IMR-90 (cell line): ENCODE results near the gene ABHD5. TPM values are rescaled to one million over a fixed set of nuclear protein-coding genes. Genes with fewer than 3 reads are reported as not detected.

Experiments
- ATAC-seq: fragments of 200-7000 bp; cut with Tn5 transposase; 2 replicates; pipeline ENCODE4 v1.9.1; 2020; ENCODE audit warnings: low read depth, mild to moderate bottlenecking, moderate library complexity
- BruUV-seq: library from RNA; stranded (reverse); fragments of 400-500 nt; replicated peaks from 2 replicates; lab custom pipeline; 2021; lab: Mats Ljungman, UMichigan
- CTCF ChIA-PET: fragments of 300-600 bp; formaldehyde crosslinking; extraction: SDS; loops from one replicate; lab custom pipeline; 2021; ENCODE audit warnings: antibody characterized with exemption; lab: Yijun Ruan, JAX
- POLR2A ChIA-PET: fragments of 300-600 bp; sonication (Branson Sonifier 250); formaldehyde crosslinking; loops from one replicate; lab custom pipeline; 2022; ENCODE audit warnings: antibody characterized with exemption; ENCODE audit not compliant: unreplicated experiment; lab: Charles Lee
- DNase-seq: peaks from one replicate; pipeline ENCODE4 v3.0.0; 2013
- H2AFZ ChIP-seq: replicated peaks from 2 replicates; pipeline ENCODE3; 2013; ENCODE audit warnings: low read length, mild to moderate bottlenecking; ENCODE audit not compliant: poor library complexity
- H2AK5ac ChIP-seq: 2 replicates; pipeline ENCODE4 v1.6.1; 2013; ENCODE audit warnings: low read depth, low read length, inconsistent platforms
- H2AK9ac ChIP-seq: replicated peaks from 2 replicates; pipeline ENCODE3; 2013; ENCODE audit warnings: mild to moderate bottlenecking, low read depth, low read length, moderate library complexity; ENCODE audit not compliant: poor library complexity
- H2BK120ac ChIP-seq: 2 replicates; pipeline ENCODE4 v1.6.1; 2013; ENCODE audit warnings: low read depth, low read length, inconsistent platforms
- H2BK15ac ChIP-seq: 3 replicates; pipeline ENCODE4 v1.6.1; 2013; ENCODE audit warnings: low read depth, low read length, inconsistent platforms
- H2BK20ac ChIP-seq: 2 replicates; pipeline ENCODE4 v1.6.1; 2013; ENCODE audit warnings: low read depth, mild to moderate bottlenecking, inconsistent platforms, low read length, moderate library complexity
- H2BK5ac ChIP-seq: 2 replicates; pipeline ENCODE4 v1.6.1; 2013; ENCODE audit warnings: mild to moderate bottlenecking, low read depth, low read length, inconsistent platforms; ENCODE audit not compliant: poor library complexity, severe bottlenecking
- H3K14ac ChIP-seq: replicated peaks from 2 replicates; pipeline ENCODE4 v1.6.1; 2013; ENCODE audit warnings: low read depth, low read length, inconsistent platforms
- H3K18ac ChIP-seq: 2 replicates; pipeline ENCODE4 v1.6.1; 2013; ENCODE audit warnings: low read depth, low read length, control low read depth
- H3K23ac ChIP-seq: 2 replicates; pipeline ENCODE4 v1.6.1; 2013; ENCODE audit warnings: low read depth, low read length, inconsistent platforms
- H3K27ac ChIP-seq: 2 replicates; pipeline ENCODE4 v1.5.1; 2013; ENCODE audit warnings: mild to moderate bottlenecking, control low read depth, low read length; ENCODE audit not compliant: insufficient read depth
- H3K27me3 ChIP-seq: 2 replicates; pipeline ENCODE4 v1.6.1; 2013; ENCODE audit warnings: low read length; ENCODE audit not compliant: control insufficient read depth, insufficient read depth
- H3K36me3 ChIP-seq: 2 replicates; pipeline ENCODE4 v1.6.1; 2013; ENCODE audit warnings: low read length, mixed read lengths; ENCODE audit not compliant: control insufficient read depth, insufficient read depth
- H3K4ac ChIP-seq: 2 replicates; pipeline ENCODE4 v1.6.1; 2013; ENCODE audit warnings: low read depth, low read length, inconsistent platforms
- H3K4me1 ChIP-seq: 2 replicates; pipeline ENCODE4 v1.6.1; 2013; ENCODE audit warnings: low read length, mixed read lengths; ENCODE audit not compliant: control insufficient read depth, insufficient read depth
- H3K4me2 ChIP-seq: 2 replicates; pipeline ENCODE4 v1.6.1; 2013; ENCODE audit warnings: low read depth, mild to moderate bottlenecking, control low read depth, low read length, moderate library complexity
- H3K4me3 ChIP-seq: 2 replicates; pipeline ENCODE4 v1.5.1; 2013; ENCODE audit warnings: low read depth, mild to moderate bottlenecking, control low read depth, low read length, moderate library complexity; ENCODE audit not compliant: insufficient read depth
- H3K56ac ChIP-seq: 2 replicates; pipeline ENCODE4 v1.6.1; 2013; ENCODE audit warnings: low read length, inconsistent platforms; ENCODE audit not compliant: insufficient read depth; ENCODE audit errors: extremely low read depth
- H3K79me1 ChIP-seq, 2 experiments: 2 replicates each; pipeline ENCODE4 v1.6.1; 2013; ENCODE audit warnings: low read length in 2 of 2, inconsistent platforms in 1 of 2, low read depth in 1 of 2
- H3K9ac ChIP-seq: 2 replicates; pipeline ENCODE4 v1.6.1; 2013; ENCODE audit warnings: low read depth, low read length, control low read depth
- H3K9me1 ChIP-seq: 2 replicates; pipeline ENCODE4 v1.6.1; 2013; ENCODE audit warnings: low read length, inconsistent platforms; ENCODE audit not compliant: insufficient read depth
- H3K9me3 ChIP-seq: 2 replicates; pipeline ENCODE4 v1.6.1; 2013; ENCODE audit warnings: low read length; ENCODE audit not compliant: control insufficient read depth, insufficient read depth
- H4K20me1 ChIP-seq: 2 replicates; pipeline ENCODE4 v1.6.1; 2013; ENCODE audit warnings: low read length, inconsistent platforms; ENCODE audit not compliant: insufficient read depth
- H4K5ac ChIP-seq: 2 replicates; pipeline ENCODE4 v1.6.1; 2013; ENCODE audit warnings: mild to moderate bottlenecking, low read depth, low read length, control low read depth
- H4K8ac ChIP-seq, 2 experiments: 2 replicates each; pipeline ENCODE4 v1.6.1; 2013; ENCODE audit warnings: low read depth in 2 of 2, low read length in 2 of 2, control low read depth in 1 of 2, inconsistent platforms in 1 of 2
- H4K91ac ChIP-seq: 2 replicates; pipeline ENCODE4 v1.6.1; 2013; ENCODE audit warnings: low read depth, low read length, inconsistent platforms; ENCODE audit not compliant: insufficient read depth
- BHLHE40 ChIP-seq: fragments of 150-350 bp; IDR thresholded peaks from 2 replicates; pipeline ENCODE4 v1.6.1; 2016; ENCODE audit warnings: mild to moderate bottlenecking, low read depth, low read length
- CTCF ChIP-seq: conservative IDR thresholded peaks from 2 replicates; pipeline ENCODE4 v1.5.1; 2012; ENCODE audit warnings: mild to moderate bottlenecking, low read depth, low read length, improper control_type of control experiment
- ELK1 ChIP-seq: fragments of 150-350 bp; IDR thresholded peaks from 2 replicates; pipeline ENCODE4 v1.6.1; 2016; ENCODE audit warnings: low read depth, mild to moderate bottlenecking, low read length, moderate library complexity, borderline replicate concordance
- MAFK ChIP-seq: IDR thresholded peaks from 2 replicates; pipeline ENCODE4 v1.6.1; 2012; ENCODE audit warnings: low read depth, low read length, improper control_type of control experiment
- MAZ ChIP-seq: IDR thresholded peaks from 2 replicates; pipeline ENCODE4 v1.6.1; 2012; ENCODE audit warnings: low read depth, mild to moderate bottlenecking, low read length, improper control_type of control experiment, moderate library complexity, borderline replicate concordance
- POLR2A ChIP-seq: IDR thresholded peaks from 2 replicates; pipeline ENCODE4 v1.6.1; 2012; ENCODE audit warnings: mild to moderate bottlenecking, low read depth, low read length
- RCOR1 ChIP-seq: IDR thresholded peaks from 2 replicates; pipeline ENCODE4 v1.6.1; 2012; ENCODE audit warnings: mild to moderate bottlenecking, low read length, improper control_type of control experiment; ENCODE audit not compliant: insufficient replicate concordance
- RFX5 ChIP-seq: IDR thresholded peaks from 2 replicates; pipeline ENCODE4 v1.8.0; 2012; ENCODE audit warnings: low read depth, mild to moderate bottlenecking, low read length, moderate library complexity
- WGBS, 2 experiments: methylation state at CpG; one replicate each; pipeline versions ENCODE4 v1.1.5 to v1.1.7; 2013; ENCODE audit warnings: missing lambda C conversion rate in 2 of 2; ENCODE audit not compliant: insufficient read length in 1 of 2; ENCODE audit errors: extremely low coverage in 2 of 2; 5-methylcytosine and 5-hydroxymethylcytosine counted together
- dilution Hi-C: fragments of 300-500 bp; cut with HindIII; formaldehyde crosslinking; loops from one replicate; pipeline ENCODE4 v1.14.3; 2018; ENCODE audit warnings: low sequenced_read_pairs; ENCODE audit not compliant: unreplicated experiment
- in situ Hi-C: fragments of 300-500 bp; cut with MboI; formaldehyde crosslinking; loops from 3 replicates; pipeline ENCODE4 v1.14.3; 2019; ENCODE audit warnings: low sequenced_read_pairs, inconsistent platforms, mixed read lengths
- intact Hi-C: fragments of 100-400 bp; cut with micrococcal nuclease; formaldehyde crosslinking; loops from 2 replicates; pipeline ENCODE4 v1.10.0; 2022
- polyA plus RNA-seq, 3 experiments: library from polyadenylated mRNA; depleted of rRNA; stranded (reverse); fragments of >200 nt; gene quantifications; 2 replicates each; pipeline ENCODE4 v1.2.3, GENCODE V29; 2012; ENCODE audit warnings: low replicate concordance in 1 of 3
- total RNA-seq: library from RNA; depleted of rRNA; stranded (reverse); fragments of >200 nt; gene quantifications from 2 replicates; pipeline ENCODE4 v1.2.3, GENCODE V29; 2012

The ABHD5 gene
- total and polyA plus RNA-seq, 2 of the 4 experiments (the other 2 are of a cell fraction) = 15.8 to 33.2 TPM

- dilution Hi-C loops = no loop called here
Observed at GRCh38 chr3:43659250-43659880, 31.4 kb upstream of the ABHD5 start.

More at GRCh38 chr3:43659250-43659880, 31.4 kb upstream of the ABHD5 start:
- Histone ChIP-seq H2BK20ac (no peak overlapping the region), H2AFZ (no peak overlapping the region), H3K18ac (no peak overlapping the region), H3K27me3 (no peaks in the 10 kb centered on the region), H3K9ac (no peak overlapping the region), H4K20me1 (no peaks in the 10 kb centered on the region), H4K5ac (no peak overlapping the region), H3K4ac (no peak overlapping the region), H3K23ac (no peak overlapping the region), H2AK9ac (no peak overlapping the region), H2BK120ac (no peak overlapping the region), H4K8ac (no peak overlapping the region), H3K4me2 (no peak overlapping the region), H3K79me1 (no peaks in the 10 kb centered on the region), H3K14ac (no peak overlapping the region), H3K56ac (no peak overlapping the region), H3K9me1 (no peaks in the 10 kb centered on the region), H2AK5ac (no peak overlapping the region), H3K9me3 (no peaks in the 10 kb centered on the region), H3K27ac (no peak overlapping the region), H4K91ac (no peak overlapping the region), H3K4me3 (no peak overlapping the region), H2BK5ac (no peak overlapping the region), H3K36me3 (no peaks in the 10 kb centered on the region), H2BK15ac (no peak overlapping the region), H3K4me1 (no peaks in the 10 kb centered on the region)
- ChIA-PET CTCF (no interaction called here), POLR2A (no interaction called here)
- WGBS, 2 experiments = 91% methylated on average over 6 of the region's 13 CpGs; no CpG with 5 or more reads in 1 of the 2 experiments
- no TSS peak for BruUV-seq
- intact Hi-C loops = no loop called here
- ATAC-seq (no peak), DNase-seq (no peak)
- TF ChIP-seq MAFK = no peak
- no peak for TF ChIP-seq MAZ
- TF ChIP-seq POLR2A = no peak
- no peak for TF ChIP-seq RFX5
- TF ChIP-seq RCOR1 = no peak
- TF ChIP-seq CTCF = no peak
- TF ChIP-seq BHLHE40 = no peak
- TF ChIP-seq ELK1 = no peak
- in situ Hi-C loops = no loop called here
